Activated T-helper 1 cell treated with anti-CD3 and anti-CD28 coated beads, Interleukin-2, amount 50 U/mL, for 16 hours (primary cell): ENCODE results near the gene CADM1.

Experiments
- DNase-seq, 2 donors: peaks; one replicate each; pipeline ENCODE4 v3.0.0-alpha.2; 2020; ENCODE audit warnings: low read depth in 1 of 2, low spot score in 1 of 2

The CADM1 gene

DNA sequence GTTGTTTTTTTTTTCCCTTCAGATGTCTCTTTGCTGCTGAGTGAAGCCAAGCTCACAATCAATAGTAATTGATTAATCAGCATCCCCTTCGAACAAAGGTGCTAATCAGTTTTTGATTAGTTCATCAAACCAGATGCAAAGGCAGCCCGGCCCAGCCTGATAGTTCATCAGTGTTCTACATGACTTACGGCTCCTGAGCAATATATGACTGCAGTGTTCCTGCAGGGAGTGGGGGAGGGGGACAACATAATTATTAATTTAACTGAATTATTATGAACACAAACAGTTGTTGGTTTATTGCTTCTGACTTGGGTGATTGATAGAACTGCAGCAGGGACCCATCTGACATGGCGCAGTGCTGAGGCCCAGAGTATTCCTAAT lies 315.3 kb downstream of the CADM1 start:
- no peak for DNase-seq

DNA sequence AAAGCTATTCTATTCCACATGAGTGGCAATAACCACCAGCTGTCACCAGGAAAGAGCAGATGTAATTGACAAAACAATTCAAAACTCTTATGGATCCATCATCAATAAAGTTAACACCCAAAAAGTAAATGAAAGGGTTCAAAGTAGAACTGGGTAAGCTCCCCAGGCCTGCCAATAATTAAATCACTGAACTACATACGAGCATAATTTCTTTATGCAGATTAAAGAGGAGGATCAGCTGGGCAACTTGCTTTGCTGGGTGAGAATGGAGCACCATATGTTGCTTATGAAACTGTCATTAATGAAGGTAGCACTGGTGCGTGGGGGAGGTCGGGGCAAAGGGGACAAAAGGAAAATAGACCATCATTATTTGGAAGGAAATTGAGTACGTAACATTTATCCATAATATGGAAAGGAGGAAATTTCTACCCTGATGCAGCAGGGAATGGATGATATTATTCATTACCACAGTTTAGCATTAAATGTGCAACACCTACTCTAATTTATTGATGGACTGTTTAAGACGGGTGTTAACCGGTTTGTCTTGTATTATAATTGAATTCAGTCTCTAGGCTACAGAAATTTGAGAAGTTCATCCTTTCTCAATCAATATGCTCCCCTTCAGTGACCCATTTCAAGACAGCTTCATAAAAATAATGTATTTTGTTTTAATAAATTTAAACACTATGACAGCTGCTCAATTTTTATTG lies 315.9 kb downstream of the CADM1 start:
- DNase-seq, result no peak

DNA sequence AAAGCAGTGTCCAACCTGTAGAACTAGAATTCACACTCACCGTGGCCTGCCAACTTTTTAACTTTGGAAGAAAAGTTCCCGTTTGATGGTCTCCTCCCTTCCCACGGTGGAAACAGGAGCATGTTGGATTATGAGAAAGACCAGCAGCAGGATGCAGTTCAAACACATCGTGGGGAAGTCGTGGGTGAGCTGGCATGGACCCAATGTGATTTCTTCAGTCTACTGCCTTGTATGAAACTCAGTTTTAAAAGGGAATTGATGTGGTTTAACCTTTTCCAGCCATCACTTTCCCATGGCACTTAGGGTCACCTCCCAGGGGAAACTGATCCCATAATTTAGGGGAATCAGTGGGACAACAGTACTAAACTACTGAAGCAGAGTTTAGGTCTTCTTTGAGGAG lies 318.3 kb downstream of the CADM1 start:
- DNase-seq, result no peak

DNA sequence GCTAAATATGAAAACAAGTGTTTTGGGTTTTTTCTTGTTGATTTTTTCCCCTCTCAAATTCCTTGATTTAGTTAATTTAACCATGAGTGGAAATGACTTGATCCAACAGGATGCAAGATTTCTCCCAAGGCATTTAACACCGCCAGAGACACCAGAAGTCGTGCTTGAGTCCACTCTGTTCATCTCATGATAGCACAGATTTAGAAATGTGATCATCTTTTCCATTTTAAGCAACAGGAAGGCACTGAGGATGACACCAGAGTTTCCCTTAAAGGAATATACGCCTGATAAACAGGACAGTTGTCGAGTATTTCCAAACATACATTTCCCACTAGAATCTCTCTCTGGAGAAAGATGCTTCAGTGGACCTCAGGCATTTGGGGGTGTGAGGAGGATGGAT lies 318.7 kb downstream of the CADM1 start:
- DNase-seq, result no peak

DNA sequence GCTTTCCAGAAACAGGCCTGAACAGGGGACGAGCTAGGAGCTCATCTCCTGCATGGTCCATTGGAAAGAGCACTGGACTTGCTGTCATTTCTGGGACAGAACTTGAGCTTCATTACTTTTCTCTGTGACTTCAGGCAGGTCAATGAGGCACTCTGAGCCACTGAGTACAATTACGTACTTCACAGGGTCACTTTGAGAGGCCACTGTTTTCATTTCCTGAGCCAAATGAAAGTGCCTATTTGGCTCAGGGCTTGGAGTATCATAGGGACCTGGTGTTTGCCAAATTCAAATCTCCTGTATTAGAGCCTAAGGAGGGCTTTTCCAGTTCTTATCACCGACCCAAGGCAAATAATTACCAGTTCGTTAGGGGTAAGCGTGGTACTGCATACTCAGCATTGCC lies 319.3 kb downstream of the CADM1 start:
- DNase-seq, result no peak

DNA sequence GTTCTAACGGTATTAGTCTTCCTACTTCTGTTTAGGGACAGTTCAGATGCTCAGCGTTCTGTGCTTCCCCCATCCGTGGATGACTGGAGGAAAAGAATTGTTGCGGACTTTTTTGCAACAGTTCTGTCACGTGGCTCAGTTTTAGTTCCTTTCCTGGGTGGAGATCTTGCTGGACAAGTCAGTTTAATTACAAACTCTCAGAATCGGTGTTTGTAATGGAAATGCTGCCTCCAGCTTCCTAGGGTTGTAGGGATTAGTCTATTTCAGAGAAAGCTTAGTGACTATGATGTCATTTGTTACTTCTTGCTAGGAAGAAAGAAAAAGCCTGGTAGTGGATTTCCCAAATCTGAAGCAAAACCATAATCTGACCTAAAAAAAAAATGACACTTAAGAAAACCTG lies 320.4 kb downstream of the CADM1 start:
- DNase-seq, result no peak

DNA sequence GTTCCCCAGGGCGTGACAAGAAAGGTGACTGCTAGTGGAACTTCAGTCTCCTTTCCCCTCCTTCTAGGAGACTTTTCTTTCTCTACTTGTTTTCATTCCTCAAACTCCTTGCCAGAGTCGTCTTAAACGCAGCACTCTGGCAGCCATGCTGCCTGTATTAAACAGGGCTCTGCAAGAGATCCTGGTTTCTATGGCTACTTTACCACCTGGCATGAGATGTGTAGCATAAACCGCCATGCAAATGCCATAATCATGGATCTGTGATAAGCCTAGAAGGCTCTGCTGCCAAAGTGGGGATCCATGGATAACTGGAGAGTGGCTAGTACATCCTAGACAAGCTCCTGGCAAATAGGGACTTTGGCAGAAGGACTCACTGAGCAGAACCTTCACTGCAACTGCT lies 321.1 kb downstream of the CADM1 start:
- DNase-seq, result no peak

DNA sequence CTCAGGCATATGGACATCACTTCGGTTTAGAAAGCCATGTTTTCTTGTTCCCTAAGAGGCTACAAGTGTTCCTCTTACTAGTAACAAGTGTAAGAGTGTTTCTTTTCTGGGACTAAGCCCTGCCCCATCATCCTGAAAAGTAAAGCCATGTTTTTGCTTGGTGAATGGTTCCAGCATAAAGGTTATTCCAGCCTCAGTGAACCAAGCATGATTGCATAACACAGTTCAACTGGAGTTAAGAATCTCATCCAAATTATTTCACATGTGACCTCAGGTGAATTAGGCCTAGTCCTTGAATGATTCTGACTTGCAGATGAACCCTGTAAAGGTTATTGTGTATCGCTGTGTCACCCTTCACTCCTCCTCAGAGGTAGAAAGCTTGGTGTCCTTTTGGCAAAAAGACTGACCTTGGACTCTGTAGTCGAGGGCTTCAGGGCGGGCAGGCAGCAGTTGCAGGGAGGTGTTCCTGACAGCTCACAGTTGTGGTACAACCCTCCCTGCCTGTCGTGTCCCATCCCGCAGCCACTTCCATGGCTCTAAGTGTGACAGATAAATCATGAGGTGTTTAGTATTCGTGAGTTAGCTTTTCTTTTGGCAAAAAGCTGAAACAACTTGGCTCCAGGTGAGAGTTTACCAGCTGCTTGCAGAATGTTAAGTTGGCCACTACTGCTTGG lies 321.8 kb downstream of the CADM1 start:
- DNase-seq, result no peak

DNA sequence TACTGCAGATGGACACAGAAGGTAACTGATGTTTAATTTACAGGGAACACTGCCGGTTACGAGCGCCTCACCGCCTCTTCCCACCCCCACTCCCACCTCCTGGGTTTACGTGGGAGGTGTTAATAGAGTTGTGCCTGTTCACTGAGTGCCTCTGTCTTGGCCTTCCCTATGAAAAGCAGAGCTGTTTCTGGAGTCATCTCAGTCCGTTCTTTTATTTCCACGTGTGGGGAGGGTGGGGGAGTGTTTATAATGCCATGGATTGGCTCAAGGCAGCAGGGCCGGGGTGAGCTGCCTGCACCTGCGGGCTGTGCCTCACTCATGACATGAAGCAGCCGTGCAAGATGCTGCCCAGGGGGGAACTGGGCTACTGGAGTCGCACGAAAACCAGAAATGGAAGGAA lies 322.7 kb downstream of the CADM1 start:
- no peak for DNase-seq

DNA sequence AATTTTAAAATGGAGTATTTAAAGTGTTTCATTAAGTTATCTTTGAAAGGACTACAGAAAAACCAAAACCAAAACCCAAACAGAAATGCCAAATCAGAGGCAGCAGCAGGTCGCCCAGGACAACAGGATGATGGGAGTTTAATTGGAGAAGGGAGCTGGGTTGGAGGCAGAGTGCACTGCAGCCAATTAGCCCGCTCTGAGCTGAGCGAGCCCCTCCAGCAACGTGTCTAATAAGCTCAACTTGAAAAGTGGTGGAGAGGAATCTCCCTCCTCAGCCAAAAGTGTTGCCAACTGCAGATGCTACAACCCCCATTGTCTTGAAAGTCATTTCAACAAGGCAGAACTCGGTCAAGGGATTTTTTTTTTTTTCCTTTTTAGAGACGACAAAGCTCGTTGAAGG lies 323.9 kb downstream of the CADM1 start:
- no peak for DNase-seq

DNA sequence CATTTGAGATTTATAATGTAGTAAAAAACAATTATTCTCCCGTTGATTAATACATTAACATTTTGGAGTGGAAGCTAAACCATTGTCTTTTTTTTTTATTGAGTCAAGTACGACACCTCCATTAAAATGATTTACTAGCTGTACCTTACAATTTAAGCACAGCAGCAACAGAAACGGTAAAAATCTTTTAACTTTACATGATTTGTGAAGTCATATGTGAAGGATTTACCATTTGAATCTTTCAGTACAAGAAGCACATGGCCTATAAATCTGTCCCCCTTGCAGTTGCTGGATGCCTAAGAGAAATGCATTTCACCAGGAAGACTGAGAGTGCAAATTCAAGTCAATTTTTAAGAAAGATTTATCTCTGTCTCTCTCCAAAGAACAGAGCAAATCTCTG lies 324.6 kb downstream of the CADM1 start:
- no peak for DNase-seq

DNA sequence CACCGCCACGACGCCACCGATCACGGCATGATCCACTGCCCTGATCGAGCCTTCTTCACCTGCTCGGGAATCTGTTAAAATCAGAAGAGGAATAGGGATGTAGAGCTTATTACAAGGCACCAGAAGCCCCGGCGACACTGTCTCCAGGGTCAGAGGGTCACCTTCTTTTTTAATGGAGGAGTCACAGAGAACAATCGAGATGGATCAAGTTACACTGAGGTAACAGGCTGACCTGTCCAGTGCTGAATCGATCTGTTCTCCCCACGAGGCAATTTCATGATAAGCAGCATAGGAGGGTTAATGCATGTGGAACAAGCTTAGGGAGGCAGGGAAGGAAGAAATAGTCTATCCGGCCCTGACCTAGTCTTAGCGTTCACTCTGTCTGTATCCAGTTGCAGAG lies 325.5 kb downstream of the CADM1 start:
- DNase-seq, result no peak

DNA sequence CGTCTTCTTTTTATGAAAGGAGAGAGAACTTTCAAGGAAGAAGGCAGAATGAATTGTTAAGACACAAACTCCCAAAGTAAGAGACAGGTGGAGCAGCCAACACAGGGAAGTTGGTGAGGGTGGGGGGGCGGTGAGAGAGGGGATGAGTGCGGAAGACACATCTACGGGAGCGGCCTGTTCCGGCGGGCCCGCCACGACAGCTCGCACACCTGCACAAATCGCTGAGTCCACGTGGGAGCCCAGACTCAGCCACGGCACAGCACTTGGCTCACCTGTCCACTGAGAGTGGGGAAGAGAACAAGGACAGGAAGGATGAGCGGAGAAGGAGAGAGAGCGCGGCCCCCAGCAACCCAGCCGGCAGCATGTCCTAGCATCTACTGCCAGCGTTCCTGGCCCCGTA lies 331.1 kb downstream of the CADM1 start:
- no peak for DNase-seq

DNA sequence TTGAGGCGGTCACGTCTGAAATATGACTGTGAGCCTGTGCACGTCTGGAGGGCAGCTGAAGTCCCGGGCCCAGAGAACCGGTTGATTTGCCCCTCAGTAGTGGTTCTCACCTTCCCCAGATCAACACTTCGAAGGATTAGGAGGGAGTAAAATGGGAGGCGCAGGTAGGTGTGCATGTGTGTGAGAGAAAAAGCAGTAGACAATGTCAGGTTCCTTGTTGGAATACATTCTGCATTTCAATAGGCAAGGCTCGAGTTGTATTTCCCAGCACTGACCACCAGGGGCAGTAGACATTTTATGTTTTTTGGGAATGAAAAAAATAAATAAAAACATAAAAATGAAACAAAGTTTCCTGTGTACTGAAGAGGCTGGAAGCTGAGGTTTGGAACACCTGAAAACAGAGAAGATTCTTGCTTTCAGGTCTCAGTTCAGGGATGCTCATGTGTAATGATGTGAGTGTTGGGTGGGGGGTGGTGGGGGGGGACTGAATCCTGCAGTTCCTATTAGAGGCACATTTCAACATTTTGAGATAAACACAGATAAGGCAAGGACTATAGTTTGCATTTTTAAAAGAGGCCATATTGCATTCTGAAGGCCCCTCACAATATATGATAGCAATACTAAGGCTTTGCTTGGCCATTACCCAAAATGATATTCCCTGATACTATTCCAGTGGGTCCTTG lies 333.9 kb downstream of the CADM1 start:
- no peak for DNase-seq

DNA sequence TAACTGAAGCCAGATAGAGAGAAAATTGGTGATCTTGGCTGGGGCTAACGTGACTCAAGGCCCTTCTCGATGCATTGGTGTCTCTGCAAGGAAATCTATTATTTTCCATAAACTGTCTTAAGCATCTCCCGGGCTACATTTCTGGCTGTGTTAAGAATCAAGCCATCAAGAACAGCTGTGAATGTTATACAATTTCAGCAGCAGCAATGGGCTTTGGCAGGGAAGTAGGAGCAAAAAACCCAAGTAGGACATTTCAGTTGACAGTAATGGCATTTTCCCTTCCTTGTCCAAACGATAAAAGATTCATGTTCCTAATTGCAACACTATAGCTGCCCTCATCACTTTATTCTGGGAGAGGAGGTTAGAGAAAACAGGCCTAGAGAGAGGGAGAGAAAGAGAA lies 335.0 kb downstream of the CADM1 start:
- no peak for DNase-seq

DNA sequence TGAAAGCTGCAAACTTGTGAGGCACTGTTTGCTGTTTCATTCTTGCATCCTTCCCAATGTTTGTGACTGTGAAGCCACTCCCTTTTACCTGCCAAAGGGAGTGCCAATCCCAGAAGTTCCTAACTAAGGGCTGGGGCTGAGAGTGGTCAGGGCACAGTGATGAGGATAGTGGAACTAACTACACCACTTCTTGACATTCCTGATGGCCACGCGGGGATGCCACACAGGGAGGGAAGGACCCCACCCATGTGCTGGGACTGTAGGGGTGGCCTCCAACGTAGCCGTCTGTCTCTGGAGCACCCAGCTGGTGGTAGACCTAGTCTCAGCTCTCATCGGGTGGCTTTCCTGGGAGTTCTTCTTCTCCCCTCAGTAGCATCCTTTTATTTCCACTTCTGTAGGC lies 335.5 kb downstream of the CADM1 start:
- DNase-seq, result no peak

DNA sequence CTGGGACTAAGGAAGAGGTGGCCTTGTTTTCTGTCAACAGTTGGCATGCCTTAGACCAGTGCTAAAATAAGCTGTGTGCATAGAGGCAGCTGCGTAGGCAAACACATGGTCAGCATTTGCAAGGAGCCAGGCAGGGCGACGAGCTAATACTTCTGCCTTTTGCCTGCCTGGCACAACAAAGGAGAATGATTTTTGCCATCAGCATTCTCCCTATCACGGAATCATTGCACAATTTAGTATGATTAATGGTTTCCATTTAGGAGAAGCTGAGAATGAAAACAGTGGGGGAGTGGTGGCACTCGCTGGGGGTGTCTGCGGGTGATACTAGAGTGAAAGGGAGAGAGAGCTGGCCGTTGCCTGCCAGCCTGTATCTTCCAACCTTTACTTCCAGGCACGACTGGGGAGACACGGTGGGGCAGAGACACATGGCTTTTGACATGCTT lies 336.0 kb downstream of the CADM1 start:
- no peak for DNase-seq

DNA sequence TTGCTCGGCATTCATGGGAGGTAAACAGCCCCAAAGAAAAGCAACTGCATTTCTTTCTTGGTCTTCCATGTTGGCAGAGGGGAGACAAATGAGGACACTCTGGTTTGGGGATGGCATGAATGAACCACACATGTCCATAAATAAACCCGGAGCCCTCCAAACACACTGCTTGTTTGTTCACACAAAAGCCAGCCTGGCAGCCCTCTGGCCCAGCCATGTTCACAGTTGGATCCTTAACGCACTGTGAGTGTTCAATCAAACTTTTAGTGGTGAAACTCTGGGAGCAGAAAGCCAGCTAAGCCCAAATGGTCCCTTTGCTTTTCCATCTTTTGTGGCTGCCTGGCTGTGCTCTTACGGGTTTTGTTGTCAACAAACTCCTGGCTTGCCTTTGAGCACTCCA lies 336.8 kb downstream of the CADM1 start:
- no peak for DNase-seq

DNA sequence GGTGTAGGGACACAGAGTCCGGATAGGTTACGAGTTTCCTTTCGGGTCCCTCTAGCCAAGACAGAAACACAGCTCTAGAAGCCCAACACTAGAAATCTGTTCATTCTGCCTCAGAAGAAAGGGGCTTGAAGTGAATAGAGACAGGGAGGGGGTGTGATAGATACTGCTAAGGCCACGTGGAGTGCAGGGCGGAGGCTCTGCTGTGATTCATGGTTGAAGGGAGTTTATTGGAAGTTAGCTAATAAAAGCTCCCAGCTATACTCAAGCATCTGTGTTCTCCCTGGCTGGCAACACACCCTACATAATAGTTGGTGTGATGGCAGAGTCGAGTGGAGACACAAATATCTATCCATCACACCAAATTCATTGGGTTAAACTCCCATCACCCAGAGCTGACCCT lies 337.4 kb downstream of the CADM1 start:
- DNase-seq, result no peak

DNA sequence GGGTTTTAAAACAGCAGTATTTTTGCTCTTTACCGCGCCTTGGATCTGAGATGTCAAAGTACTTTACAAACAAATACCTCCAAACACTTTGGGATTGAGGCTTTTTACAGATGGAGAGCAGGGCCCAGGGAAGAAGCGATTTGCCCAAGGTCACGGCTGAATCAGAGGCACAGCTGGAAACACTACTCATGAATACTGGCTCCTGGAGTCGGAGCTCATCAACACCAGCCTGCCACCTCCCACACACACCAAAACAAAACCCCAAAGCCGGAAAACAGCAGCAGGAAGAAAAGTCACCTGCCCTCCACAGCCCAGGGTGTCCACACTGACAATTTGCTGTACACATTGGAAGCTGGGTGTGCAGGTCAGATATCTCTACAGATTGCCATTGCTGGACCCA lies 339.4 kb downstream of the CADM1 start:
- no peak for DNase-seq

DNA sequence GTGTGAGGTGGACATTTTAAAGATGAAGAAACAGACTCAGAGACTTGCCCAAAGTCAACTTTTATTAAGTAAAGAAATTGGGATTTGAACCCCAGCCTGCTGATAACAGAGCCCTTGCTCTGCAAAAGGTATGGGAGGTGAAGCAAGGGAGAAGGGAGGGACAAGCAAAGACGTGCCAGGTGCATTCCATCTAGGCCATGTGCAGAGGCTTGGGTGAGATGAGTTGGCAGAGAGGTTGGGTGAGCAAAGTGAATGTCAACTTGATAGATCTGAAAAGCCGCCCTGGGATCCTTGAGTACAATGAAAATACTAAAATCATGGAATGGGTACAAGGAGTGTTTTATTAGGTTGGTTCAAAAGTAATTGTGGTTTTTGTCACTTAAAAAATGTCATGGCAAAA lies 341.3 kb downstream of the CADM1 start:
- no peak for DNase-seq

DNA sequence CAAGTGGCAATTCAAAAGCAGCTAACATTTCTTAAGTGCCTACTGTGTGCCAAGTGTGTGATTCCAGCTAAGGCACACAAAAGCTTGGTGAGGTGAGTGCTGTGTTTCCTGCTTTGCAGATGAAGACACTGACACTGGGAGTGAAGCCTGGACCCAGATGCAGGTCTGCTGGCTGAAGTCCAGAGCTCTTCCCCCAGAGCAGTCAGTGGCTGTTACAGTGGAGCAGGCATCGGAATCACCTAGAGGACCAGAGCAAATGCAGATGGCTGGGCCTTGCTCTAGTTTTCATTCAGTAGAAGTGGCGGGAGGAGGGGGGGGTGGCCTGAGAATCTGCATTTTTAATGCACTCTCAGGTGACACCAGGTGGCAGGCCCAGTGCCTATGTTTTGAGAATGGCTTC lies 342.3 kb downstream of the CADM1 start:
- no peak for DNase-seq

DNA sequence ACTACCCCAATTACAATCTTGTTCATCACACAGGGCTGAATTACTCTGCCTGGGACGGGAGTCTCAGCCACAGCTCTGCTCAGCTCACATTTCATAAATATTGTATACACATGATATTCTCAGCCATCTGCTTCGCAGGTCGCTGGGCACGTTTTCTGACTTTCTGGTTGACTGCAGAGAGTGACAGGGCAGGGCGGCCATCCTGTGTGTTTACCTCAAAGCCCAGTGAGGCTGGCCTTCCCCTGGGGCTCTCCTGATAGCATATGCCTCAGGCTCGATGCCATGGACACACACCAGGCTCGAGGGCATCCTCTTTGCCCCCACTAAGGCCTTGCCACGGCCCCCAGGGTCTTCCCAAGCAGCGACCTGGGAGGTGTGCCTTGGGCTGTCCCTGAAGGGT lies 345.0 kb downstream of the CADM1 start:
- no peak for DNase-seq
